GOT3 (cell line): ENCODE results near the gene STARD10.
"Not testable (repeated sequence)": the region's sequence is repeated elsewhere in the genome, so short reads cannot be mapped to it uniquely, and the experiment has no call there.

ENCODE experiments used
- DNase-seq: peaks from one replicate; lab custom pipeline; 2025; ENCODE audit warnings: mixed read lengths; lab: John Stamatoyannopoulos, UW

STARD10 gene, protein sequence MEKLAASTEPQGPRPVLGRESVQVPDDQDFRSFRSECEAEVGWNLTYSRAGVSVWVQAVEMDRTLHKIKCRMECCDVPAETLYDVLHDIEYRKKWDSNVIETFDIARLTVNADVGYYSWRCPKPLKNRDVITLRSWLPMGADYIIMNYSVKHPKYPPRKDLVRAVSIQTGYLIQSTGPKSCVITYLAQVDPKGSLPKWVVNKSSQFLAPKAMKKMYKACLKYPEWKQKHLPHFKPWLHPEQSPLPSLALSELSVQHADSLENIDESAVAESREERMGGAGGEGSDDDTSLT

DNA sequence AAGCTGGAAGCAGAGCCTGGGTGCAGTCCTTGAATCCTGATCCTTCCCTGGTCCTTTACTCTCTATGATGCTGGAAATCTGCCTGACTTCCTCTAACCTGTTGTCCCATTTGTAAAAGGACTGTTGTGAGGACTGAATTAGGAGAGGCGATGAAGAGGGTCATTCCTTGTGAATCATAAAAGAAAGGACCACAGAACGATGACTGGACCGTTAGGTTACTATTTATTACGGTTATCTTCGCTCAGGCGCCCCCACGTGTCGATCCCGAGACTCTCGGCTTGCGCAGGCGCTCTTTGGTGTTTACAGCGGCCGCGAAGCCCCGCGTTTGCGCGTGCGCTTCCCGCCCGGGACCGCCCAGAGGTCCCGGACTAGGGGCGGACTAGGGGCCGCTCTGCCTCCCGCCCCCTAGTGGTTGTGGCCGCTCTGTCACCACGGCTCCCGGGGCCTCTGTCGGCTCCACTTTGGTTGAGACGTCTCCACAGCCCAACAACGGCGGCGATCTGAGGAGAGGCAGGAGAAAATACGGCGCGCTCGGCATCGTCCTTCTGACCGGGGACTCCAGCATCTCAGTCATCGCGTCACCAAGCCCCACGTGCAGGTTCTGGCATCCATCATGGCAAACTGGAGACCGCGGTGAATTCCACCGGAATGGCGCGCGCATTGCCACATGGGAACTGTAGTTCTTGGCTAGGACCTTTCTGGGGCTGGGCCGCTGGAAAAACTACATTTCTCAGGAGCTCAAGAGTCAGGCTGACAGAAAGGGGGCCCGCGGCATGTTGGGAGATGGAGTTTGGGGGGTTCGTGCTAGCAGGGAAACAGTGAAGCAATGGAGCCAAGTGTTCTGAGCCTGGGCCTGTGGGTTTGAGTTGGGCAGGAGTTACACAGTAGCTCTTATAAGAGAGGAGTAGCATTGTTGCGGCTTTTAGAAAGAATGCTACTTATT, at the start of gene STARD10:
Gene STARD10 (minus strand): TSS at position 623 of the 943 bp plus-strand sequence. CDS start 12,866 bp downstream, outside the sequence.
- DNase-seq, result peak; percentile 91

DNA sequence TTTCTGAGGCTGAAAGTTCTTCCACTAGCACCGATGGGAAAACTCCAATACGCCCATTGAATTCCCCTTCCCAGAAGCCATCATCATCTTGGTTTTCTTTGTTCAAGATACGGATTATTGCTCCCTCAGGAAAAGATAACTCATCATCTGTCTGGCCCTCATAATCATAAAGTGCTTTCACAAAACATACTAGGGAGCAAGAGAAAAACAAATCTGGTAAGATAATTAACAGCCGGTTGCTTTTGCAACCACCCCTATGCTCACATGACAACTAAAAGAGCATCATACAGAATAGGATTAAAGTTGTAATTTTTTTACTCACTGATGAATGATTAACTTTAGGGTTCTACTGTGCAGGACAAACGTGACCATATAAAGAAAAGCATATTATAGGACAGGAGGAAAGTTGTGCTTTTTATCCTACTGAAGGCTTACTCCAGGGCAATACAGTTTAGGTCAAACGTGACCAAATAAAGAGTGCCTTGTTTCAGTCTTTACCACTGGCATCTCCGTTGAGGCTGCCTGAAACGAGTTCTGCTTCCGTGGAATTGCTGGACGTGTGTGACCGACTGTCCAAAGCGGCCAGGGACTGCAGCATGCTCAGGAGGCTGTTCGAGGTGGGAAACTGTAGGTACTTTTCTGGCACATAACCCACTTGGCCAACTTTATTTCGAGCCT, 48.9 kb upstream of the STARD10 start:
- DNase-seq, result no peak

DNA sequence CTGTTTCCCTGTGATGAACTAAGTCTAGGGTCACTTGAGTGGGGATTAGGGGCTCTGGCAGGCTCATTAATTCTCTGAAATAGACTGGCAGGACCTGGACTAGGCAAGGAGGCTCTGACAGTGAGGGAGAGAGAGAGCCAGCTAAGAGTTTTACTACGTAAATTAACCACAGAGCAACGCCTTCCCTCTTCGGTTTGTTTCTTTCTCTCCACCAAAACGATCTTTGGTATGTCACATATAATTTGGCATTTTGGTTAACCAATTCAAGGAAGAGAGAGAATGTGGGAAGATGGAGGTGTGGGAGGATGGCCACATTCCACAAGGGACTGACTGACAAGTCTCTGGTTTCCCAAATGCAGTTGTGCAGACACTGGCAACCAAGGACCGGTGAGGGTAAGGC, 48.3 kb upstream of the STARD10 start:
- DNase-seq, result no peak

DNA sequence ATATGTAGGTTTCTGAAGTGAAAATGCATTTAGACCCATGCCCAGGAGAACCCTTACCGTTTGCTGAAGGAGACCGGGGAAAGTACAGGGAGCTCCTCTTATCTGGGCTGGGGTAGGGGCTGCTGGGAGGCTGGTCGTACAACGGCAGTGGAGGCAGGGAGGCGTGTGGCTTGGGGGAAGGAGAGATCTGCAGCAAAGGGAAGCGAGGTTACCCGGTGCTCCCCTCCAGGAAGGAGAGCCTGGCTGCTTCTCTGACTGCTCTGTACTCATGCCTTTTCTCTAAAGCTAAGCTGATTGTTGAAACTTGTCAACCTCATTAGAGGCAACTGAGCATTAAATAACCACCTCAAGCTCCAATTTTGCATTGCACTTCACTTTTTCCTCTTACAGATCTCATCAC, 47.5 kb upstream of the STARD10 start:
- DNase-seq, result no peak

DNA sequence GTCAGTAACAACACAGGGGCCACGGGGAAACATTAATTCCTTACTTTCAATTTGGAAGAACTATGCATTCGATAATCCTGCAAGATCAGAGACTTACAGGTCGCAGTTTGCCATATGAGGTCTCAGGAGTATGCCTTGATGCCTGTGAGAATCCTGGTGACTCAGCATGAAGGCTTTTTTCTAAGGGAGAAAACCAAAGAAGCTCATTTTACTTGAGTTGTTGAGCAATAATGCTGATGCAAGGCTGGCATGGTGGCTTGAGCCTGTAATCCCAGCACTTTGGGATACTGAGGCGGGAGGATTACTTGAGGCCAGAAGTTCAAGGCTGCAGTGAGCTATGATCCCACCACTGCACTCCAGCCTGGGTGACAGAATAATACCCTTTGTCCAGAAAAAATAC, 46.9 kb upstream of the STARD10 start:
- no peak for DNase-seq

DNA sequence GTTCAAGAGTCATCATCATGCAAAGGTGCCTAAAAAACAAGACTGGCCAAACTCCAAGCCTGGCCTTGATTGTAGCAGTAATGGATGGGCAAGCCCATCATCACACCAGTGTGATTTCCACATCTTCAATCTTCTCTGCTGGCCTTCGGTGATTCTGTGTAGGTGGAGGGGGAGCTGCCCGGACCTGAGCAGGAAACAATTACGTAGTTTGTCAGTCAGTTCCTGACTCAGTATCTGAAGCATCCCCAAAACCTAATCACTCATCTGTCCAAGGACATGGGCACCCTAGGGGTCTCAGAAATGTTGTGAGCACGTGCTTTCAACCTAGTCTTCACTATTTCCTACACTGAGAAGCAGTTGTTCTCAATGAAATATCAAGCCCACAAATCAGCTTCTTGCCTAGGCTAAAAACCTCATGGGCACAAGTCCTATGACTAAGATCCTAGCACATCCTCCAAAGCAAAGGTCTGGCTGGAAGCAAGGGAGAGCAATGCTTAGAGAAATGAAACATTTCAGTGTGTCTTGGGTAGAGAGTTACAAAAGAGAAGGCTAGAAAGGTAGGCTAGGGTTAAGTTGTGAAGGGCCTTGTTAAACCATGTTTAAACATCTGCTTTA, 45.0 kb upstream of the STARD10 start:
- no peak for DNase-seq

DNA sequence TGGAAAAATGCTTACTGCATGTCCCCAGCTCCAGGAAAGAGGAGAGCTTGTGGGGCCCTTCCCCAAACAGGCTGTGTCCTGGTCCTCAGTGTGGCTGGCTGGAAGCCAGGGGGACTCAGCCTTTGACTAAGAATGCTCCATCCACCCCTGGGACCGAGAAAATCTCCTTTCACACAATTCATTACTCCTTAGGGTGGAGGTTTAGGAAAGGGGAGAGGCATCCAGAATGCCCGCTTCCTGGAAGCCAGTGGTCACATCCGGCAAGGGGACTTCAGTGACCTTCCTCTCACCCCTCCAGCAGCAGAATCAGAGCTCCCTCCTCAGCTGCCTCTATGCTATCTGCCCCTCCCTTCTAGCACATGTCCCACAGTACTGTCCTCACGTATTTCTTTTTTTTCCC, 42.3 kb upstream of the STARD10 start:
- DNase-seq, result no peak

DNA sequence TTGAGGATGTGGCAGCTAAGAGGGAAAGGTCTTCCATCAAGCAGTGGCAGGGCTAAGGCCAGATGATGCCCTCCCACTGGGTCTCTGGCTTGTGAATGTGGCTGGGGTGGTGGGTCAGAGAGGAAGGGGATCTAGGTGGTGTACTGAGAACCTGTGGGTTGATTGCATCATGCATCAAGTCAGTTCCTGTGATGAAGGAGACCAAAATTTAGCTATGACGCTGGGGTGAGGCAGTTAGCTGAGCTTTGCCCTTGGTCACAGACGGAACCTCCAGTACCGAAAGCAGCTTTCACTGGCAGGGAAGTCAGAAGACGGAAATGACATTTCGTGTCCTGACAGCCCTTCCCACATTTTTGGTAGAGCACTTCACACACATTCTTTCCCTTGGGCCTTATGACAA, 41.1 kb upstream of the STARD10 start:
- no peak for DNase-seq

DNA sequence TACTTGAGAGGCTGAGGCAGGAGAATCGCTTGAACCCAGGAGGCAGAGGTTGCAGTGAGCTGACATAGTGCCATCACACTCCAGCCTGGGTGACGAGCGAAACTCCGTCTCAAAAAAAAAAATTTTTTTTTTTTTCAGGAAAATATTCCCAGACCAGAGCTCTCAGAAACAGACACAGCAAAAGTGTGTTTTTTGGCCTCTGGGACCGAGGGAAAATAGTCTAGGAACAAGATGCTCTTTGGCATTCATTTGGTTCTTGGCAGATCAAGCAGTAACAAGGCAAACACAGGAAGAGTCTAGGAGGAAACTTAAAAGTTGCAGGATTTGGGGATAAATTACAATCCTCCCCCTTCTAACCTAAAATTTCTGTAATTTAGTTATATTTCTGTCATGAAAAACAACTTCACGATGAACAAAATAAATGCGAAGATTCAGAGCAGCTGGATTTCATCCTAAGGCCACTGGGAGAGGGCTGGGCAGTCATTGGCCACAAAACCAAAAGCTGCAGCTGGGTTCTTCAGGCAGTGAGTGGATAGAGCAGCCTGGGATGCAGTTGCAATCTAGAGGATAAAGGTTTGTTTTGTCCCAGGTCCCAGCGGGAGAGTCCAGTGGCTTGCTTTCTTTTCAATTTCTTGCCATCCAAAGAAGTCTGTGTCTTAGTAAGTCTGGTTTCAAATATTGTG, 40.1 kb upstream of the STARD10 start:
- DNase-seq, result no peak

DNA sequence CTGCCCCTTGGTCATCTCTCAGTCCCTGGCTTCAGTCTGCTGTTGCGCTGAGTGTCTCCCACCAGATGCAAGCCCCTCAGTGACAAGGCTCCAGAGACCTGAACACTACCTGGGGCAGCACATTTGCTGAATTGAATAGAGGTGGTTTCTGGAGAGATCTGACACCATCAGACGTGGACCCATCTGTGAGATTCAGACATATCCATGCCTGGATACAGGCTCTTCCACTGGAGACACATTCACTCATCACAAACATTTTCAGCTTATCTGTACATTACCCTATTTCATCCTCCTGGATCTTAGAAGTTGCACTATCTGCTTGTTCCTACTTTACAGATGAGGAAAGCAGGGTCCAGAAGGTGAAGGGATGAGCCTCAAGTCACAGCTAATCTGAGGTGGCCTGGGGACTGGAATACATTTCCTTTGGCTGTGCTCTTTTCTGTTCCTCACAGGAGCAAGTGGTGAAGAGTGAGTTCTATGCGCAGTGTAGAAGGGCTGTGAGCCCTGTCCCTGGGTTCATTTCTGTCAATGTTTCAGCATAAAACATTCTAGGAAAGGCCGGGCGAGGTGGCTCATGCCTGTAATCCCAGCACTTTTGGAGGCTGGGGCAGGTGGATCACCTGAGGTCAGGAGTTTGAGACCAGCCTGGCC, 39.4 kb upstream of the STARD10 start:
- DNase-seq, result no peak

DNA sequence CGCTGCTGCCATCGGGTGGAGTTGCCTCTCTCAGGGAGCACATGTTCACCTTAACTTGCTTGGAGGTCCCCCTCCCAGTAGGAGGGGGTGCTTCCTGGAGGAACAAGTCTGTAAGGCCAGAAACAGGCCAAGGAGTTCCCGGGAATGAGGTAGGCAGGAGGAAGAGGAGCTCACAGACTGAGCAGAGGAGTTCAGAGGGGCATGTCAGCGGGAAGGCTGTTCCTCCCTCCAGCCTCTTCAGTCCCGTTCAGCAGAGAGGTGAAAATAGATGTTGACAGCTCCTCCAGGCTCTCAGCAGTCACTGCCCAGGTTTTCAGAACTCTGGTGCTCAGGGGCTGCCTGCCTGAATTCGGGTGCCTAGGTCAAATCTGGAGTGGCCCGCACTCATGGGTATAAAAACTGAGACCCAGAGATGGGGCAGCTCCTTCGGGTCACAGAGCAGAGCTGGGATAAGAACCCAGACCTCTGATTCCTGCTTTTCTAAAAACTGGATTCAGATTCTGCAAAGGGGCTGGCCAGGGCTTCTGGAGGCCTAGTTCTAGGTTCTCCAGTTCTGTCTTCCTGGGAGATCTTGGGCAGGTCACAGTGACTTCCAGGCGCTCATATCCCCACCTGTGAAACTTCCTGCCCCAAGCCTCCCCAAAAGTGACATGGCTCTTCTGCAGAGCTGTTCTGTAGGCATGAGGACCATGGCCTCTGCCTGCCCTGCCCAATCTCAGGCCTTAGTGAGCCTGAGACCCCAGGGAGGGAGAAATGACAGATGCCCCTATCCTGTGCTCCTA, 38.6 kb upstream of the STARD10 start:
- no peak for DNase-seq

DNA sequence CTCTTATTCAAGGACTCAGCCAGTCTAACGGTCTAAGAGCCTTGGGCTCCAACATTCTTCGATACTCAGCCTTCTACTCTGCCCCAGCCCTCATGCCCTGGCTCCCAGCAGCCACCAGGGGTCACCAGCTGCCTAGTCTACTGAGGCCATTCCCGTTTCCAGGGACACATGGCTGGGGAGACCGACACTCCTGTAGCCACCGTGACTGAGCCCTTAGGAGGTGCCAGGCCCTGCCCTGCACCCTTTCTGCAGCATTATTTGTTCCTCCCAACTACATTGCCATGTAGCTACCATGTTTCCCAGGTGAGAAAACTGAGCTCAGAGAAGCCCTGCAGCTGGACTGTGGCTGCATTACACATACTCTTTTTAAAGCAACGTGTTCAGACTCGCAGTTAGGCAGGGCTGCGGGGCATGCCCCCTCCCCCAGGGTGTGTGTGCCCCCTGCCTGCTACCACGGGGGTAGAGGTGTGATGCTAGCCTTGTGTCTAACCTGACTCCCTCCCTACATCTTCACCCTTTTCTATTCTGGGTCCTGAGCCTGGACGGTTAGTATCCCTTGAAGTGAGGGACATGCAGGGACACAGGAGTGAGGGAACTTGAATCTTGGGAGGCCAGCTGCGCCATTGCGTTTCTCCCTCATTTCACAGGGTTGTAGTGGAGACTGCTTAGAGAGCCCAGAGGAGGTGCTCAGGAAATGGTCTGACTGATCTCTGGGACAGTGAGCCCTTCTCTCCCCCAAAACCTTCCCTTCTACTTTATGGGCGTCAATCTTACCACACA, 37.9 kb upstream of the STARD10 start:
- DNase-seq, result no peak

DNA sequence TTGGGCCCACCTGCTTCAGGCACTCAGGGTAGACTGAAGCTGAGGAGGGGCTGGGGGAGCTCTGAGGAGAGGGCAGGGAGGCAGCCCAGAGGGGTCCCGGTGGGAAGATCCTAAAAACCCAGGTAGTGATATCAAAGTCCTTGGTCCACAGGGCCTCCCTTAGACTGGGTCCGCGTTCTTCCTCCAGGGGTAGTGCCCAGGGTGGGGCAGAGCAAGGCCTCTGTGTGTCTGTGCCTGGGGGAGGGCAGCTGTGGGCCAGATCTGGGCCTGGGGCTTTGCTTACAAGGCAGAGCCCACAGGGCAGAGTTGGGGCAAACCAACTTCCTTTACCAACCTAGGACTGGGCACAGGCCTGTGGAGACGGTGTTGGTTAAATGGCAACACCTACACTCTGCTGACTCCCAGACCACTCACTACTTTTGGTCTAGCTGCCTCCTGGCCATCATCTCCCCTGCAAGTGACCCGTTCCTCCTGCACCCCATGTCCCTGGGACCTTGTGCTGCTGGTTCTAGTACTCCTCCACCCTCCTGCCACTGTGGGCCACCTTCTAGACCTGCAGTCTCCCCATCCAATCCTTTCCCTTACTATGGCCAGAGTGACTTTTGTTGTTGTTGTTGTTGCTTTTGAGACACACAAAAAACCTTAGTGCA, 36.2 kb upstream of the STARD10 start:
- no peak for DNase-seq

DNA sequence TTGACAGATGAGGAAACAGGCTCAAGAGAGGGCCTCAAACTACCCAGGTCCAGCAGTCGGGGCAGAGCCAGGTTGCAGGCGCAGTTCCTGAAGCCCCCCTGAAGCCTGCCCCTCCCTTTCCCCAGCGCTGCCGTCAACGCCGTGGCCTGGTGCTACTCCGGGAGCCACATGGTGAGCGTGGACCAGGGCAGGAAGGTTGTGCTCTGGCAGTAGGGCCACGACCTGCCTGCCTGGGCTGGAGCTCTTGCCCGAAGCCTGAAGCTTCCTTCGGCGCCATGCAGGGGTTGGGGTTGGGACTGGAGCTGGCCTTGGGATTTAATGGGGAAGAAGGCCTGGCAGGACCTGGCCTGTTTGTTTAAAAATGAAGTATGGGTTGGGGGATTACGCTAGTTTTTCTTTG, 35.3 kb upstream of the STARD10 start:
- no peak for DNase-seq

DNA sequence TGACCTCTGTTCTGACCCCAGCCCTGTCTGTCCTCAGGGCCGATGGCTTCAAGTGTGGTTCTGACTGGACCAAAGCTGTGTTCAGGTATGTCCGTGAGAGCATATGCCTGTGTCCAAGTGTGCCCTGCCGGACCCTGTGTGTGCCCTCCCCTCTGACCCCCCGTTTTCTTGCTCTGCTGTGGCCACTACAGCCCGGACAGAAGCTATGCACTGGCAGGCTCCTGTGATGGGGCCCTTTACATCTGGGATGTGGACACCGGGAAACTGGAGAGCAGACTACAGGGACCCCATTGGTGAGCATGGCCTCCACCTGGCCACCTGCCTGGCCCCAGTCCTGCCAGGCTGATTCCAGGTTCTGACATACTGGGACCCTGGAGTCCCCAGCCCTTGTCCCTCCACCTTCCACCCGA, 34.9 kb upstream of the STARD10 start:
- DNase-seq, result no peak

DNA sequence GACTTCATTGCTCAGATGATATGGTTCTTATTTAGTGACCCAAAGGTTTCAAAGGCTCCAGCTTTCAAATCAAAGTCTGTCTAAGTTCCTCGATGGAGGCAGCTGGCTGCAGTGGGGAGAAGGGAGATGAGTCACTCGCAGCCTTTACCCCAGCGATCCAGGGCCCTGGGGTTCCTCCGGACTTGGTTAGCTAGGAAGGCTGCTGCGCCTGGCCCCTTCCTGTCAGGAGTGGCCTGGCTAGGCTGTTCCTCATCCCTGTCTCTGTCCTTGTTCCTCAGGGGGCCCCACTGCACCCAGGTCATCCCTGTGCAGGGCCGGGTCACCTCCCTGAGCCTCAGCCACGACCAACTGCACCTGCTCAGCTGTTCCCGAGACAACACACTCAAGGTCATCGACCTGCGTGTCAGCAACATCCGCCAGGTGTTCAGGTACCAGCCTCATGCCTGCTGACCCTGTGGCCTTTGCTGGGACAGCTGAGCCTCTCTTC, 34.3 kb upstream of the STARD10 start:
- no peak for DNase-seq

DNA sequence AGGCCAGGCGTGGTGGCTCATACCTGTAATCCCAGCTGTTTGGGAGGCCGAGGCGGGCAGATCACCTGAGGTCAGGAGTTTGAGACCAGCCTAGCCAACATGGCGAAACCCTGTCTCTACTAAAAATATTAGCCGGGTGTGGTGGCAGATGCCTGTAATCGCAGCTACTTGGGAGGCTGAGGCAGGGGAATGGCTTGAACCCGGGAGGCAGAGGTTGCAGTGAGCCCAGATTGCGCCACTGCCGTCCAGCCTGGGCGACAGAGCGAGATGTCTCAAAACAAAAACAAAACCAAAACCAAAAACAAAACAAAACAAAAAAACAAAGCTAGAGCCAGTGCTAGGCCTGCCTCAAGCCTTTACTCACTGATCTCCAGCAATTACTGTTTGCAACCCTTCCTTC, 33.8 kb upstream of the STARD10 start:
- not testable (repeated sequence) for DNase-seq

DNA sequence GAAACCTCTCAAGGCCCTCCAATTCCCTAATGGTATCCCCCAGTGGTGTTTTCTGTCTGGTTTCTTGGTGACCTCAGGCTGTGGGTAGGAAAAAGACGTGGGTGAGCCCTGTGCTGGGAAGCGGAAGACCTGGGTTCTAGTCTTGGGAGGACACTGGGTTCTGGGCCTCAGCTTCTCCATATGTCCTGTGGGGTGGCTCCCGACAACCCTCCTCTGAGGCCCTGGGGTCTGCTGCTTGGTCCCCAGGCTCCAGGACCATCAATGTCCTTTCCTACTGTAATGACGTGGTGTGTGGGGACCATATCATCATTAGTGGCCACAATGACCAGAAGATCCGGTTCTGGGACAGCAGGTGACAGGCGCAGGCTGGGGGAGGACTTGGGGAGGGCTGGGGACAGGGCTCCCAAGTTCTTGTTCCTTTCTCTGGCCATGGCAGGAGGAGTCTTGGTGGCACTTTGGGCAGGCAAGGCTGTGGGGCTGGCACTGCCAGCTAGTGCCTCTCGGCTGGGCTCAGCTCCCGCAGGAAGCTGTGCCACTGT, 33.2 kb upstream of the STARD10 start:
- DNase-seq, result no peak
